ENCODE measurements around the gene C22orf23.

Gene C22orf23

GRCh38 chr22:37953437-37954179 lies at the start of gene C22orf23, which contains the start of gene POLR2F:
C22orf23 (minus strand) TSS chr22:37953601; CDS start chr22:37953149, 452 bp downstream.
POLR2F (plus strand) TSS chr22:37953699; CDS start chr22:37953788, 89 bp downstream.
- peak; percentile 97 for DNase-seq (ENCODE audit: low spot score)

- DNase-seq (ENCODE audit: low spot score): no peak
Measured at GRCh38 chr22:37999640-38000272, 46.4 kb upstream of the C22orf23 start.

GRCh38 chr22:37999236-37999635 lies 45.8 kb upstream of the C22orf23 start:
- DNase-seq (ENCODE audit: low spot score): no peak

- no peak for DNase-seq (ENCODE audit: low spot score)
Measured at GRCh38 chr22:37998543-37998942, 45.1 kb upstream of the C22orf23 start.

- DNase-seq (ENCODE audit: low spot score): no peak
Measured at GRCh38 chr22:37996515-37997246, 43.3 kb upstream of the C22orf23 start.

GRCh38 chr22:37996079-37996478 lies 42.7 kb upstream of the C22orf23 start:
- no peak for DNase-seq (ENCODE audit: low spot score)

GRCh38 chr22:37995460-37995859 lies 42.1 kb upstream of the C22orf23 start:
- DNase-seq (ENCODE audit: low spot score): no peak

- DNase-seq (ENCODE audit: low spot score): no peak
Measured at GRCh38 chr22:37994982-37995381, 41.6 kb upstream of the C22orf23 start.

GRCh38 chr22:37994049-37994448 lies 40.6 kb upstream of the C22orf23 start:
- DNase-seq (ENCODE audit: low spot score): peak; percentile 37

- no peak for DNase-seq (ENCODE audit: low spot score)
Measured at GRCh38 chr22:37991731-37992442, 38.5 kb upstream of the C22orf23 start.

- DNase-seq (ENCODE audit: low spot score): no peak
Measured at GRCh38 chr22:37990862-37991261, 37.5 kb upstream of the C22orf23 start.

- no peak for DNase-seq (ENCODE audit: low spot score)
Measured at GRCh38 chr22:37990301-37990700, 36.9 kb upstream of the C22orf23 start.

GRCh38 chr22:37989146-37990045 lies 36.0 kb upstream of the C22orf23 start:
- DNase-seq (ENCODE audit: low spot score): no peak

- DNase-seq (ENCODE audit: low spot score): no peak
Measured at GRCh38 chr22:37986371-37986770, 33.0 kb upstream of the C22orf23 start.

GRCh38 chr22:37985751-37986281 lies 32.4 kb upstream of the C22orf23 start:
- DNase-seq (ENCODE audit: low spot score): no peak

GRCh38 chr22:37985050-37985585 lies 31.7 kb upstream of the C22orf23 start:
- DNase-seq (ENCODE audit: low spot score): no peak

GRCh38 chr22:37983860-37984791 lies 30.7 kb upstream of the C22orf23 start, which contains the start of gene SOX10:
SOX10 (minus strand) TSS chr22:37984555; CDS start chr22:37983784, 771 bp downstream.
- DNase-seq (ENCODE audit: low spot score): no peak

GRCh38 chr22:37982938-37983859 lies 29.8 kb upstream of the C22orf23 start:
- no peak for DNase-seq (ENCODE audit: low spot score)

Measured in CD4-positive, alpha-beta T cell treated with Interleukin-2 at 100 ng/mL for 4 hours (primary cell).